WTC11 (cell line): ENCODE data around the gene GSTO1.

ENCODE experiments used
- ETV6 ChIP-seq: sonication (generic); formaldehyde crosslinking; IDR thresholded peaks from 2 replicates; pipeline ENCODE4 v1.8.1; 2022; ENCODE audit warnings: mild to moderate bottlenecking, missing genetic modification reagents
- KAT7 ChIP-seq: sonication (generic); formaldehyde crosslinking; IDR thresholded peaks from 2 replicates; pipeline ENCODE4 v1.8.1; 2023; ENCODE audit warnings: missing genetic modification reagents, mild to moderate bottlenecking, borderline replicate concordance
- NFYB ChIP-seq: sonication (generic); formaldehyde crosslinking; conservative IDR thresholded peaks from 2 replicates; pipeline ENCODE4 v1.8.0; 2022; ENCODE audit warnings: low read depth, missing genetic modification reagents
- TF ChIP-seq, protein P1 (sequence below): fragments of 200-600 bp; IDR thresholded peaks from 2 replicates; pipeline ENCODE4 v1.8.0; 2022; ENCODE audit warnings: antibody characterized with exemption

GRCh38 chr10:104314591-104315485 lies 60.1 kb downstream of the GSTO1 start:
- TF ChIP-seq ETV6 (CRISPR knock-in tag) (no peak), KAT7 (CRISPR knock-in tag) (no peak), NFYB (CRISPR knock-in tag) (no peak)
- TF ChIP-seq, protein P1, sequence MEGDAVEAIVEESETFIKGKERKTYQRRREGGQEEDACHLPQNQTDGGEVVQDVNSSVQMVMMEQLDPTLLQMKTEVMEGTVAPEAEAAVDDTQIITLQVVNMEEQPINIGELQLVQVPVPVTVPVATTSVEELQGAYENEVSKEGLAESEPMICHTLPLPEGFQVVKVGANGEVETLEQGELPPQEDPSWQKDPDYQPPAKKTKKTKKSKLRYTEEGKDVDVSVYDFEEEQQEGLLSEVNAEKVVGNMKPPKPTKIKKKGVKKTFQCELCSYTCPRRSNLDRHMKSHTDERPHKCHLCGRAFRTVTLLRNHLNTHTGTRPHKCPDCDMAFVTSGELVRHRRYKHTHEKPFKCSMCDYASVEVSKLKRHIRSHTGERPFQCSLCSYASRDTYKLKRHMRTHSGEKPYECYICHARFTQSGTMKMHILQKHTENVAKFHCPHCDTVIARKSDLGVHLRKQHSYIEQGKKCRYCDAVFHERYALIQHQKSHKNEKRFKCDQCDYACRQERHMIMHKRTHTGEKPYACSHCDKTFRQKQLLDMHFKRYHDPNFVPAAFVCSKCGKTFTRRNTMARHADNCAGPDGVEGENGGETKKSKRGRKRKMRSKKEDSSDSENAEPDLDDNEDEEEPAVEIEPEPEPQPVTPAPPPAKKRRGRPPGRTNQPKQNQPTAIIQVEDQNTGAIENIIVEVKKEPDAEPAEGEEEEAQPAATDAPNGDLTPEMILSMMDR = no peak
